NB4 (cell line): ENCODE data around the gene VAV3.

ENCODE experiments used
- DNase-seq: peaks from one replicate; pipeline ENCODE4 v3.0.0; 2010; ENCODE audit warnings: low read depth
- H3K4me3 ChIP-seq: one replicate; pipeline ENCODE4 v1.5.1; 2011; ENCODE audit warnings: mild to moderate bottlenecking, low read depth, low read length, moderate library complexity
- MYC ChIP-seq: IDR thresholded peaks from 2 replicates; pipeline ENCODE4 v1.6.1; 2011; ENCODE audit warnings: low read depth, low read length
- POLR2A ChIP-seq: IDR thresholded peaks from 2 replicates; pipeline ENCODE4 v1.6.1; 2011; ENCODE audit warnings: mild to moderate bottlenecking; ENCODE audit not compliant: insufficient read length; ENCODE audit errors: extremely low read depth
- TF ChIP-seq, protein P1 (sequence below): IDR thresholded peaks from 2 replicates; pipeline ENCODE4 v1.6.1; 2011; ENCODE audit warnings: low read depth, low read length
- TF ChIP-seq, protein P2 (sequence below): IDR thresholded peaks from one replicate; pipeline ENCODE4 v1.5.1; 2012; ENCODE audit warnings: low read depth, low read length

Gene VAV3

DNA sequence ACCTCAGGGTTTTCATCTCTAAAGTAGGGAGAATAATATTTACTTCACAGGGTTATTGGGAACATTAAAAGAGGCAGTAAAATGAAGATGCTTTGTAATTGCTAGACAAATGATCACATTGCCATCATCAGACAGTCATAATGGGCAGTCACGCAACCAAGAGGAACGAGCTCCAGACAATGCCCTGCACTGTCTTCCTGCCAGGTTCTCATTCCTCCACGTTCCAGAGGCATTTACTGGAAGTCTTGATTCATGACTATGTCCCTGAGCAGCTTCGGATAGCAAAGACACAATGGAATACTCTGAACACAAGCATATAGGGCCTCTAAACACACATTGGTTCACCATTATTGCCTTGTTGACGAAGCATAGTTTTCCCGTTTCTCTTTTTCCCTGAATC is 434.4 kb downstream of the VAV3 start:
- no peak for DNase-seq
- TF ChIP-seq, protein P1, sequence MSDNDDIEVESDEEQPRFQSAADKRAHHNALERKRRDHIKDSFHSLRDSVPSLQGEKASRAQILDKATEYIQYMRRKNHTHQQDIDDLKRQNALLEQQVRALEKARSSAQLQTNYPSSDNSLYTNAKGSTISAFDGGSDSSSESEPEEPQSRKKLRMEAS: no peak
- TF ChIP-seq POLR2A: no peak
- TF ChIP-seq, protein P2, sequence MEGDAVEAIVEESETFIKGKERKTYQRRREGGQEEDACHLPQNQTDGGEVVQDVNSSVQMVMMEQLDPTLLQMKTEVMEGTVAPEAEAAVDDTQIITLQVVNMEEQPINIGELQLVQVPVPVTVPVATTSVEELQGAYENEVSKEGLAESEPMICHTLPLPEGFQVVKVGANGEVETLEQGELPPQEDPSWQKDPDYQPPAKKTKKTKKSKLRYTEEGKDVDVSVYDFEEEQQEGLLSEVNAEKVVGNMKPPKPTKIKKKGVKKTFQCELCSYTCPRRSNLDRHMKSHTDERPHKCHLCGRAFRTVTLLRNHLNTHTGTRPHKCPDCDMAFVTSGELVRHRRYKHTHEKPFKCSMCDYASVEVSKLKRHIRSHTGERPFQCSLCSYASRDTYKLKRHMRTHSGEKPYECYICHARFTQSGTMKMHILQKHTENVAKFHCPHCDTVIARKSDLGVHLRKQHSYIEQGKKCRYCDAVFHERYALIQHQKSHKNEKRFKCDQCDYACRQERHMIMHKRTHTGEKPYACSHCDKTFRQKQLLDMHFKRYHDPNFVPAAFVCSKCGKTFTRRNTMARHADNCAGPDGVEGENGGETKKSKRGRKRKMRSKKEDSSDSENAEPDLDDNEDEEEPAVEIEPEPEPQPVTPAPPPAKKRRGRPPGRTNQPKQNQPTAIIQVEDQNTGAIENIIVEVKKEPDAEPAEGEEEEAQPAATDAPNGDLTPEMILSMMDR: no peak
- no peak overlapping the region for H3K4me3 ChIP-seq

DNA sequence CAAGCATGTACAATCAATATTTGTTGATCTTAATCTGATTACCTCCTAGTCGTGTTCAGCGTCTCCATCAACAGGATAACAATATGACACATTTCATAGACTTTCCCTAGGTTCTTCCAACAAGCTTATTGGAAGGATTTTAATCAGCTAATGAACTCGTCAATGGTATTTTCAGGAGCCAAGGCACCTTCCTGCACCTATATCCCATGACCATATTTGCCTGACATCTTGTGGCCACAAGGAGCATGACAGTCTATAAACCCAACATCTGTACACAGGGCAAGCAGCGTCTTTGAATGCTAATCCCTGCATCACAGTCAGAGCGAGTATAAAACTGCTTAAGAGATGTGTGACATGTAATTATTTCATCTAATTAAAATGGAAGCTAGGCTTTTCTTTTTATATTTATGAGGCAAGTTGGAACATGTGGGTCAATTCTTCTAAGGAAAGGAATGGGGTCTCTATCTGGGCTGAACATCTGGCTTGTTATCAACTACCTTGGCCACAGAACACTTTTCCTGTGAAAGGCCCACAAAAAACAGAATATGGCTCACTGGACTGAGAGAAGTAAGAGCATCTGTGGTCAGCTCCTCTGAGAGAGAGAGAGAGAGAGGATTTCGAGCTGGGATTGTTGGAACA is 435.4 kb downstream of the VAV3 start:
- peak; percentile 50 for DNase-seq
- H3K4me3 ChIP-seq: no peak overlapping the region
- TF ChIP-seq, protein P1: no peak
- no peak for TF ChIP-seq MYC
- TF ChIP-seq POLR2A: no peak
- TF ChIP-seq, protein P2: peak; percentile 68

DNA sequence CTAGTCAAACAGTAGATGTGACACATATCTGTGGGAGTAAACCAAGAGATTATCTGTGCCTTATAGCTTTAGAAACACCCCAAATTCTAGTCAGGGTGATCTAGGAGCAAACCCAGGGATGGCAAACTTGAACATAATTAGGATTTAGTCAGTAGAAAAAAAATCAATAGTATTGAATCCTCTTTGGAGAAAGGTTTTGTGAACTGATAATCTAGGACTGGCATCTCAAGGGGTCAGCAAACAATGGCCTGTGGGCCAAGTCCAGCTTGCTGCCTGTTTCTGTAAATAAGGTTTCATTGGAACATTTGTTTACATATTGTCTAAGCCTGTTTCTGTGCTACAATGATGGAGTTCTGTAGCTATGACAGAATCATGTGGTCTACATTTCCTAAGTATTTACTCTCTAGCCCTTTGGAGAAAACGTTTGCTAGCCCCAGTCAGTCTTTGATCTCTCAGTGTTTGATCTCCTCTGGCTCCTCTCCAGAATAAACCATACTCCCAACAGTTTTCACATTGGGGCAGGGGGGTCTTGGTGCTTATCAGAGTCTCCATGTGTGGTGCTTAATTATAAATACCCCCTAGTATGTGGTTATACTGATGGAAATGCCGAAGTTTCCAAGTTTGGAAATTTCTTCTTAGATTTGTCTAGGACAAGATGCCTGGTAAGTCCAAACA is 438.3 kb downstream of the VAV3 start:
- TF ChIP-seq, protein P1: no peak
- TF ChIP-seq, protein P2: no peak
- TF ChIP-seq POLR2A: no peak
- TF ChIP-seq MYC: no peak
- no peak overlapping the region for H3K4me3 ChIP-seq
- DNase-seq: no peak

DNA sequence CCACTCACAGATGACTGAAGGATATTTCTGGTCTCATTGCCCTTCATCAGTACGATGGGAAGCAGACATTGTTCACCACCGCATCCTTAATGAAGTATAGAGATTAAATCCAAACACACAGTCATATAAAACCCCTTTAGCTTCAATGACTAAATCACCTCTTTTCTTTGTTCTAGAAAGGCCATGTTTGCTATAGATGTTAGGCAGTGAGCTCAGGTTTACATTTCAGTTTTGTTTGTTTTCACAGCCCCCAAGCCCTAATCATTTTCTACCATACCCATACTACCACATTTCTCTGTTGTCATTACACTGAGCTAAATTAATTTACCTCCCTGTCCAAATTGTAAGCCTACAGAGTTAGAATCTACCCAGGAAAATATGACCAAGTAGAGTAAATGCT is 439.0 kb downstream of the VAV3 start:
- H3K4me3 ChIP-seq: no peak overlapping the region
- TF ChIP-seq, protein P2: no peak
- TF ChIP-seq MYC: no peak
- no peak for TF ChIP-seq POLR2A
- TF ChIP-seq, protein P1: no peak
- DNase-seq: no peak

DNA sequence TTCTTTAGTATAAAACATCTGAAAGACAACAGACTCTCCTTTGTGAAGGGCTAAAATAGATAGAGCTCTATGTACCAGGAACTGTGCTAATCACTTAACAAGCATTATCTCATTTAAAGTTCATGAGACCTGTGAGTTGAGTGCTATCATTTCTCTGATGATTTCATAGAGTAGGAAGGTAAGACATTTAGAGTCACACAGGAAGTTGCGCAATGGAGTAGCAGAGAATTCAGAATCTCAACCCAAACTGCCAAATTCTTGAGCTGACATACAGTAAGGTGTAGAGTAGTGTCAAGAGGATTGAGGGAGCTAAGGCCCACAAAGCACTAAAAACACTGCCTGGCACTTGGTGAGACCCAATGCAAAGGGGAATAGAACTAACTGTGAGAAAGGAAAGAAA is 439.8 kb downstream of the VAV3 start:
- no peak for TF ChIP-seq MYC
- TF ChIP-seq, protein P2: no peak
- TF ChIP-seq POLR2A: no peak
- TF ChIP-seq, protein P1: no peak
- H3K4me3 ChIP-seq: no peak overlapping the region

More for the DNA sequence above, 439.8 kb downstream of the VAV3 start:
- peak; percentile 6 for DNase-seq
